ENCODE measurements around the gene NECTIN1. TPM values are rescaled to one million over a fixed set of nuclear protein-coding genes. Genes with fewer than 3 reads are reported as not detected.
A peak's percentile ranks its signal among the peaks of the same experiment; 100 is the strongest.

NECTIN1 gene
- total and polyA plus RNA-seq, 2 of the 4 experiments (the other 2 are of a cell fraction), result 2.3 to 4.2 TPM

DNA sequence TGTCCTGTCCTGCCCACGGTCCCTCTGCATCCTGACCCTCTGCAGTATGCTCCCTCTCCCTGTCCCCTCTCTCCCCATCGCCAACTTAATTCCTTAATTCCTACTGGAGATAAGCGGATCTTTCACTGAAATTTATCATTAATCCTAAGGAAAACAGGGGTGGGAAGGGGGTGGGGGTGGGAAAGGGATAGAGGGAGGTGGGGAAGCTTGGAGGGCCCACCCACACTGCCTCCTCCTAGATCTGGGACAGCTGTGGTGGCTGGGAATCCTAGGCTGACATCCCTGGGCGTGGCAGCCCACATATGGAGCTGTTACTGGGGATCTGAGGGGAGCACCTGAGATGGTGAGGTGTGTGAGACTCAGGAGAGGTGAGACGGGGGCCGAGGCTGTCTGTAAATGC is 14.4 kb downstream of the NECTIN1 start:
- no peak for TF ChIP-seq BHLHE40 (IDR thresholded peaks at IDR 0.05; ENCODE audit: low read depth, low read length)
- WGBS, 2 experiments (ENCODE audit: extremely low coverage in 2 of 2, insufficient read length in 1 of 2), result no CpG with 5 or more reads among the region's 6 CpGs
- H3K23ac ChIP-seq (ENCODE audit: low read depth, low read length), result no peak overlapping the region
- no peak overlapping the region for H2AFZ ChIP-seq (replicated peaks; ENCODE audit: low read length, poor library complexity)
- ChIA-PET CTCF (no interaction called here), POLR2A (ENCODE audit: unreplicated experiment) (interaction anchor here (0.5 kb wide), 1 partner anchor 303 kb away, joined by 5 read pairs; no protein-coding TSS in a partner anchor)
- no peak overlapping the region for H4K8ac ChIP-seq (ENCODE audit: low read depth in 2 of 2, low read length in 2 of 2)
- H2BK5ac ChIP-seq (ENCODE audit: low read depth, low read length, poor library complexity, severe bottlenecking), result no peak overlapping the region
- no peak overlapping the region for H3K4me2 ChIP-seq (ENCODE audit: low read depth, low read length)
- no peak overlapping the region for H2BK20ac ChIP-seq (ENCODE audit: low read depth, low read length)
- H2BK120ac ChIP-seq (ENCODE audit: low read depth, low read length), result no peak overlapping the region
- H2BK15ac ChIP-seq (ENCODE audit: low read depth, low read length), result no peak overlapping the region
- no peaks in the 10 kb centered on the region for H3K9me1 ChIP-seq (ENCODE audit: insufficient read depth, low read length)
- H2AK5ac ChIP-seq (ENCODE audit: low read depth, low read length), result no peak overlapping the region
- ATAC-seq (ENCODE audit: low read depth) (no peak), DNase-seq (no peak)
- H3K18ac ChIP-seq (ENCODE audit: low read depth, low read length), result no peak overlapping the region
- H3K79me1 ChIP-seq (ENCODE audit: low read depth in 1 of 2, low read length in 2 of 2), result no peaks in the 10 kb centered on the region
- no peak overlapping the region for H3K56ac ChIP-seq (ENCODE audit: extremely low read depth, insufficient read depth, low read length)
- in situ Hi-C loops (cut with MboI; ENCODE audit: low sequenced_read_pairs) (no loop called here), dilution Hi-C loops (cut with HindIII; ENCODE audit: low sequenced_read_pairs, unreplicated experiment) (no loop called here), intact Hi-C loops (cut with micrococcal nuclease) (no loop called here)
- BruUV-seq (replicated peaks), result no TSS peak
- no peaks in the 10 kb centered on the region for H3K4me1 ChIP-seq (ENCODE audit: control insufficient read depth, insufficient read depth, low read length)
- no peak overlapping the region for H4K5ac ChIP-seq (ENCODE audit: low read depth, low read length)
- no peaks in the 10 kb centered on the region for H3K9me3 ChIP-seq (ENCODE audit: control insufficient read depth, insufficient read depth, low read length)
- no peak overlapping the region for H3K4ac ChIP-seq (ENCODE audit: low read depth, low read length)
- H3K36me3 ChIP-seq (ENCODE audit: control insufficient read depth, insufficient read depth, low read length), result no peaks in the 10 kb centered on the region
- H4K20me1 ChIP-seq (ENCODE audit: insufficient read depth, low read length), result no peaks in the 10 kb centered on the region
- peaks cover 2% of the 10 kb centered on the region; the same call in 1 of the 2 replicates for H3K27me3 ChIP-seq (ENCODE audit: control insufficient read depth, insufficient read depth, low read length)
- H4K91ac ChIP-seq (ENCODE audit: insufficient read depth, low read depth, low read length), result no peak overlapping the region
- H3K4me3 ChIP-seq (ENCODE audit: insufficient read depth, low read depth, low read length), result no peak overlapping the region
- no peak overlapping the region for H3K27ac ChIP-seq (ENCODE audit: insufficient read depth, low read length)
- H2AK9ac ChIP-seq (replicated peaks; ENCODE audit: low read depth, low read length, poor library complexity), result peak overlapping the region; percentile 45
- H3K14ac ChIP-seq (replicated peaks; ENCODE audit: low read depth, low read length), result no peak overlapping the region
- no peak overlapping the region for H3K9ac ChIP-seq (ENCODE audit: low read depth, low read length)

All from IMR-90 (cell line).